MCF 10A (cell line): ENCODE results near the gene DNAAF8. TPM values are rescaled to one million over a fixed set of nuclear protein-coding genes. Genes with fewer than 3 reads are reported as not detected.
A peak's percentile ranks its signal among the peaks of the same experiment; 100 is the strongest.

Experiments
- BruUV-seq: library from RNA; stranded (reverse); fragments of 400-500 nt; replicated peaks from 2 replicates; lab custom pipeline; 2021; lab: Mats Ljungman, UMichigan
- CTCF ChIA-PET: fragments of 300-600 bp; sonication (Branson Sonifier 250); formaldehyde crosslinking; extraction: SDS; loops from one replicate; lab custom pipeline; 2021; ENCODE audit warnings: antibody characterized with exemption, inconsistent platforms; lab: Yijun Ruan, JAX
- POLR2A ChIA-PET: fragments of 300-600, 350-650 bp; sonication (Branson Sonifier 250); formaldehyde crosslinking; extraction: SDS; loops from one replicate; lab custom pipeline; 2020; ENCODE audit warnings: antibody characterized with exemption, inconsistent platforms; lab: Yijun Ruan, JAX
- DNase-seq: peaks from one replicate; pipeline ENCODE4 v3.0.0-alpha.2; 2018; ENCODE audit not compliant: unreplicated experiment
- H3K27ac Mint-ChIP-seq: one replicate; pipeline ENCODE4 v1.8.0; 2022; ENCODE audit warnings: mild to moderate bottlenecking, low read depth, mixed read lengths; ENCODE audit not compliant: unreplicated experiment
- H3K27me3 Mint-ChIP-seq: one replicate; pipeline ENCODE4 v1.8.0; 2022; ENCODE audit warnings: mixed read lengths; ENCODE audit not compliant: insufficient read depth, unreplicated experiment
- H3K36me3 Mint-ChIP-seq: one replicate; pipeline ENCODE4 v1.8.0; 2022; ENCODE audit warnings: mild to moderate bottlenecking, moderate library complexity, mixed read lengths; ENCODE audit not compliant: insufficient read depth, unreplicated experiment
- H3K4me1 Mint-ChIP-seq: one replicate; pipeline ENCODE4 v1.8.0; 2022; ENCODE audit warnings: mixed read lengths; ENCODE audit not compliant: insufficient read depth, unreplicated experiment
- H3K4me3 Mint-ChIP-seq: one replicate; pipeline ENCODE4 v1.8.0; 2022; ENCODE audit warnings: mild to moderate bottlenecking, moderate library complexity, mixed read lengths; ENCODE audit not compliant: unreplicated experiment
- H3K9me3 Mint-ChIP-seq: one replicate; pipeline ENCODE4 v1.8.0; 2022; ENCODE audit warnings: mixed read lengths; ENCODE audit not compliant: unreplicated experiment
- intact Hi-C: fragments of 100-400 bp; cut with micrococcal nuclease; formaldehyde crosslinking; loops from 2 replicates; pipeline ENCODE4 v1.14.1; 2022
- total RNA-seq: library from RNA; stranded (reverse); gene quantifications from 2 replicates; pipeline ENCODE4 v1.2.3, GENCODE V29; 2022
- TF ChIP-seq, protein P1 (sequence below): fragments of 200-600 bp; IDR thresholded peaks from one replicate; pipeline ENCODE4 v1.8.0; 2022; ENCODE audit warnings: antibody characterized with exemption, mild to moderate bottlenecking; ENCODE audit not compliant: unreplicated experiment

The DNAAF8 gene
- total RNA-seq, 1 experiment from 2014 or later, result 0.56 TPM

DNA sequence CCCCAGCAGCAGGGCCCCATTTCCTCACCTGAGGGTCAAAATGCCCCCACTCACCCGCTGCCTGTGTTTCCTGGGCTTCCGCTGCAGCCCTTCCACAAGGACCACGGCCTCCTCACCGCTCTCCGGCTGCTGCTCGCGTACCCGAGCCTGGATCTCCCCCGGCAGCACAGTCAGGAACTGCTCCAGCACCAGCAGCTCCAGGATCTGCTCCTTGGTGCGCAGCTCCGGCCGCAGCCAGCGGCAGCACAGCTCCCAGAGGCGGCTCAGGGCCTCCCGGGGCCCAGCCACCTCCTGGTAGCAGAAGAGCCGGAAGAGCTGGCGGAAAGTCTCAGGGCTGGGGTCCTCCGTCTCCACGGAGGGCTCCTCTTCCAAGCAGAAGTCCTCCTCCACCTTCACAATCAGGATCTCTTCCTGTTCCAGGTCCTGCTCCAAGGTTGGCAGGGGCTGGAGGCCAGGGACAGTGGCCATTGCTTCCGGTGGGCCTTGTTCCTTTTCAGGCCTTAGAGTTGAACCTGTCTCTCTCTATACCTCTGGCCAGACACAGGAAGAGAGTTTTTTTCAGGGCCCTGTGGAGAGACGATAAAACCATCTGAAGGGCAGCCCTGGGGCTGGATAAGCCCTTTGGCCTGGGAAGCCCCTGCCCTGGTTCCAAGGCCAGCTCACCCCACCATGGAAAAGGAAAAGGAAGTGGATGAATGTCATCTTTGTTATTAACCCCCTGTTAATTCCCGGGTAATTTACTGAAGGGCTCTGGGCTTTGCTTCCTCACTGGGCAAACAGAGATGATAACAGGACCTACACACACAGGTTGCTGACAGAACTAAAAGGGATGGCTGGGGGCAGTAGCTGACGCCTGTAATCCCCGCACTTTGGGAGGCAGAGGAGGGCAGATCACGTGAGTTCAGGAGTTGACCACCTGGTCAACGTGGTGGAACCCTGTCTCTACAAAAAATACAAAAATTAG is 31.5 kb downstream of the DNAAF8 start:
- Mint-ChIP-seq H3K4me3 (peak overlapping the region; percentile 90), H3K4me1 (peaks cover 5% of the 10 kb centered on the region), H3K27ac (peak overlapping the region; percentile 95), H3K36me3 (peaks cover 43% of the 10 kb centered on the region), H3K27me3 (no peaks in the 10 kb centered on the region), H3K9me3 (no peaks in the 10 kb centered on the region)
- intact Hi-C loops, result loop anchor here (2.0 kb wide), 1 partner anchor 37 kb away; the partner anchor contains the start of gene ROGDI
- TF ChIP-seq, protein P1, sequence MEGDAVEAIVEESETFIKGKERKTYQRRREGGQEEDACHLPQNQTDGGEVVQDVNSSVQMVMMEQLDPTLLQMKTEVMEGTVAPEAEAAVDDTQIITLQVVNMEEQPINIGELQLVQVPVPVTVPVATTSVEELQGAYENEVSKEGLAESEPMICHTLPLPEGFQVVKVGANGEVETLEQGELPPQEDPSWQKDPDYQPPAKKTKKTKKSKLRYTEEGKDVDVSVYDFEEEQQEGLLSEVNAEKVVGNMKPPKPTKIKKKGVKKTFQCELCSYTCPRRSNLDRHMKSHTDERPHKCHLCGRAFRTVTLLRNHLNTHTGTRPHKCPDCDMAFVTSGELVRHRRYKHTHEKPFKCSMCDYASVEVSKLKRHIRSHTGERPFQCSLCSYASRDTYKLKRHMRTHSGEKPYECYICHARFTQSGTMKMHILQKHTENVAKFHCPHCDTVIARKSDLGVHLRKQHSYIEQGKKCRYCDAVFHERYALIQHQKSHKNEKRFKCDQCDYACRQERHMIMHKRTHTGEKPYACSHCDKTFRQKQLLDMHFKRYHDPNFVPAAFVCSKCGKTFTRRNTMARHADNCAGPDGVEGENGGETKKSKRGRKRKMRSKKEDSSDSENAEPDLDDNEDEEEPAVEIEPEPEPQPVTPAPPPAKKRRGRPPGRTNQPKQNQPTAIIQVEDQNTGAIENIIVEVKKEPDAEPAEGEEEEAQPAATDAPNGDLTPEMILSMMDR, result no peak
- CTCF ChIA-PET, result interaction anchor here (0.6 to 1.2 kb wide), 3 partner anchors 10 to 363 kb away, joined by 3 to 5 read pairs (median 3); partner anchors contain the start of genes ANKS3 and DNAAF8
- POLR2A ChIA-PET, result interaction anchor here (1.0 to 4.8 kb wide), 6 partner anchors 7 to 140 kb away, joined by 3 to 64 read pairs (median 10); partner anchors contain the start of genes ANKS3, DNAAF8 and ROGDI
- DNase-seq, result no peak
- BruUV-seq, result TSS peak; percentile 18

DNA sequence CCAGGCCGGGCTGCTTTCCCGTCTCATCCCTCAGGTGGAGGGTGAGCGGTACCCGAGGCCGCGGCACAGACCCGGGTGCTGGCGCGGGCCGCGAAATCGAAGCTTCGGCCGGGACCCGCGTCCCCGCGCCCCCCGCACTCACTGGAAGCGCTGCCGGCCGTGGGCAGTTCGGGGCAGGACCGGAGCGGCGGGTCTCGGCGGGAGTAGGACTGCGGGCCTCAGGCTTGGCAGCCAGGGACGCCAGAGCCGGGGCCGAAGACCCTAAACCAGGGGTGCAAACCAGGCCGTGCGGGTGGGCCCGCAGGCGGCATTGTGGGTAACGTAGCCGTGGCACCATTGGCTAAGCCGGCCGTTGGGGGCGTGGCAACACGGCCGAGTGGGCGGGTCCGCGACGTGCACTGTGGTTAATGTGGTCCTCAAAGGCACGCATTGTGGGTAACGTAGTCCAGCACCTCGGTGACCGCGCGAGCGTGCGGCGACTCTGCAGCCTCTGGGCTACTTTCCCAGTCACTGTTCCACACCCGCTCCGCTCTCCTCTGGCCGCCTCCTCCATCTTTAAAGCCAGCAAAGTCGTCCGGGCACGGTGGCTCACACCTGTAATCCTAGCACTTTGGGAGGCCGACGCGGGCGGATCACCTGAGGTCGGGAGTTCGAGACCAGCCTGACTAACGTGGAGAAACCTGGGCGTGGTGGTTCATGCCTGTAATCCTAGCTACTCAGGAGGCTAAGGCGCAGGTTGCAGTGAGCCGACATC is 32.7 kb downstream of the DNAAF8 start, which contains the start of gene ZNF500:
ZNF500 (minus strand) TSS at position 288 of the 754 bp plus-strand sequence. CDS start 1,184 bp downstream, outside the sequence.
- Mint-ChIP-seq H3K4me3 (peak within 1 kb of the TSS; percentile 90), H3K27me3 (no peaks in the 10 kb centered on the region), H3K9me3 (no peaks in the 10 kb centered on the region), H3K27ac (peak within 1 kb of the TSS; percentile 95), H3K4me1 (peaks cover 5% of the 10 kb centered on the region), H3K36me3 (peaks cover 31% of the 10 kb centered on the region)
- POLR2A ChIA-PET, result interaction anchor here (0.7 to 4.8 kb wide), 12 partner anchors 9 to 198 kb away, joined by 3 to 64 read pairs (median 6); partner anchors contain the start of genes ANKS3, DNAAF8 and ROGDI
- DNase-seq, result peak; percentile 95
- BruUV-seq, result no TSS peak
- TF ChIP-seq, protein P1, result no peak
- CTCF ChIA-PET, result interaction anchor here (0.7 kb wide), 1 partner anchor 119 kb away, joined by 4 read pairs; no protein-coding TSS in a partner anchor
- intact Hi-C loops, result loop anchor here (1.0 to 2.0 kb wide), 2 partner anchors 33 to 36 kb away; partner anchors contain the start of genes ANKS3, DNAAF8 and ROGDI

DNA sequence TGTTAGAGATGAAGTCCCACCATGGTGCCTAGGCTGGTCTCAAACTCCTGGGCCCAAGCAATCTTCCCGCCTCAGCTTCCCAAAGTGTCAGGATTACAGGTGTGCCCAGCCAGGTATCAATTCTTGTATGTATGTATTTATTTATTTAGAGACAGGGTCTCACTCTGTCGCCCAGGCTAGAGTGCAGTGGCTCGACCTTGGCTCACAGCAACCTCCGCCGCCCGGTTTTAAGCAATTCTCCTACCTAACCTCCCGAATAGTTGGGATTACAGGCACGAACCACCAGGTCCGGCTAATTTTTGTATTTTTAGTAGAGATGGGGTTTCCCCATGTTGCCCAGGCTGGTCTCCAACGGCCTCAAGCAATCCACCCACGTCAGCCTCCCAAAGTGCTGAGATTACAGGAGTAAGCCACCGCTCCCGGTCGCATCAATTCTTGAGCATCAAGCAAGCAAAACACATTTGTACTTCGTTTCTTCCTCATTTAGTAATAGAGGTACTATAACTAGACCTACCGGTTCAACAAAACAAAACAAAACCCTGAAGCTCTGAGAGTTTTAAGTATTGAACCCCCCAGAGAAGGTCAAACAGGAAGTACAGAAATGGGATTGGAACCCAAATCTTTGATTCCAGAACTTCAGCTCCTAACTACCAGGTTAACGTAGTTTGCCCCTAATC is 33.7 kb downstream of the DNAAF8 start:
- ChIA-PET CTCF (interaction anchor here (0.6 to 1.2 kb wide), 3 partner anchors 32 to 150 kb away, joined by 3 to 4 read pairs (median 3); partner anchors contain the start of genes ANKS3 and DNAAF8), POLR2A (interaction anchor here (0.7 to 4.8 kb wide), 26 partner anchors 8 to 304 kb away, joined by 3 to 64 read pairs (median 4); partner anchors contain the start of genes ANKS3, DNAAF8, NUDT16L1 and ROGDI)
- peaks cover 5% of the 10 kb centered on the region for H3K4me1 Mint-ChIP-seq
- H3K4me3 Mint-ChIP-seq, result peak overlapping the region; percentile 90
- BruUV-seq, result TSS peak; percentile 24
- peaks cover 23% of the 10 kb centered on the region for H3K36me3 Mint-ChIP-seq
- H3K27ac Mint-ChIP-seq, result peak overlapping the region; percentile 95
- H3K9me3 Mint-ChIP-seq, result no peaks in the 10 kb centered on the region
- no peaks in the 10 kb centered on the region for H3K27me3 Mint-ChIP-seq
- DNase-seq, result peak; percentile 53
- TF ChIP-seq, protein P1, result no peak
- intact Hi-C loops, result loop anchor here (1.0 to 2.0 kb wide), 4 partner anchors 34 to 188 kb away; partner anchors contain the start of genes ANKS3, DNAAF8, GLYR1 and ROGDI
